Left ventricle myocardium superior (tissue), 1 donor: ENCODE measurements around the gene KRT38. TPM values are rescaled to one million over a fixed set of nuclear protein-coding genes. Genes with fewer than 3 reads are reported as not detected.

ENCODE experiments used
- ATAC-seq: fragments of 200-7000 bp; cut with Tn5 transposase; one replicate; pipeline ENCODE4 v1.9.1; 2020; ENCODE audit warnings: mild to moderate bottlenecking, moderate library complexity
- DNase-seq: peaks from one replicate; pipeline ENCODE4 v3.0.0-alpha.2; 2020
- intact Hi-C: fragments of 100-400 bp; cut with micrococcal nuclease; formaldehyde crosslinking; loops from one replicate; pipeline ENCODE4 v1.11.0; 2022
- long read RNA-seq: library from polyadenylated mRNA; unstranded; transcript quantifications from one replicate; pipeline ENCODE4 v2.0.0, GENCODE V29; 2021
- total RNA-seq: library from RNA; stranded (reverse); fragmentation: NEBNext Ultra II Directional; extraction: Animal tissue kit (Norgen Biotek cat#: 25700); gene quantifications from one replicate; pipeline ENCODE4 v1.2.1, GENCODE V29; 2021
- donor health status: DM: no; HTN: yes; CAD: no; lungs with severe emphysema.

The KRT38 gene
- not detected for total RNA-seq
- long read RNA-seq = 0 reads

DNA sequence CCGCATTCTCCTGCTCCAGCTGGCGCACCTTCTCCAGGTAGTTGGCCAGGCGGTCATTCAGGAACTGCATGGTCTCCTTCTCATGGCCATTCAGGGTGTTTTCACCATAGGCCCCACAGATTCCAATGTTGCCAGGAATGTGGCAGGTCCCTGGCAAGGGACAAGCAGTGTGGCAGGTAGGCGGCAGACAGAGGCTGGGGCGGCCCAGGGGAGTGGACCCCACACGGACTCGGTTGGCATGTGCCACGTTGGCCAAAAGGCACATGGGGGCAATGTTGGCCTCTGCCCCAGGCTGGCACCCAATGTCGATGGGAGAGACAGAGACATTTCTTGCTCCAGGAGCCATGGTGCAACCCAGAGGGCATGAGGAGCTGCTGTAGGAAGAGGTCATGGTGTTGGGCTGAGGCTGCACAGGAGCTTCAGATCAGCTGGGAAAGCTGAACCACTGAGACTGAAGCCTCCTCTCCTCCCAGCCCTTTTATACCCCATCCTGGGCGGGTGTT is at the start of gene KRT38:
TSS of gene KRT38 (minus strand) at position 453 of the 503 bp plus-strand sequence. CDS start at position 391, 62 bp downstream.
- no peak for DNase-seq
- no peak for ATAC-seq
- intact Hi-C loops = no loop called here

DNA sequence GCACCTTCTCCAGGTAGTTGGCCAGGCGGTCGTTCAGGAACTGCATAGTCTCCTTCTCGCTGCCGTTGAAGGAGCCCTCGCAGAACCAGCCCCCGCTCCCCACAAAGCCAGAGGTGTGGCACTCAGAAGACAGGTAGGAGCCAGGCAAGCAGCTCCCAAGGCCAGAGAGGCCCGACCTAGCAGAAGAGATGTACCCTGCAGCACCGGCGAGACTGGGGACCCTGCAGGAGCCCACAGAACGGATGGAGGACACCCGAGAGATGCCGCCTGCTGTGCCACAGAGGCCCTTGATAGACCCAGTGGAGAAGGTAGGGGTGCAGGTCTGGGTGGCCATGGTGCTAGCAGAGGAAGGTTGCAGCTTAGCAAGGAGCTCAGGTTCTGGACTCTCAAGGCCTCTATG is 48.7 kb upstream of the KRT38 start, which contains the start of gene KRT36:
TSS of gene KRT36 (minus strand) at position 380 of the 400 bp plus-strand sequence. CDS start at position 334, 46 bp downstream.
- ATAC-seq (no peak), DNase-seq (no peak)
- intact Hi-C loops = no loop called here

DNA sequence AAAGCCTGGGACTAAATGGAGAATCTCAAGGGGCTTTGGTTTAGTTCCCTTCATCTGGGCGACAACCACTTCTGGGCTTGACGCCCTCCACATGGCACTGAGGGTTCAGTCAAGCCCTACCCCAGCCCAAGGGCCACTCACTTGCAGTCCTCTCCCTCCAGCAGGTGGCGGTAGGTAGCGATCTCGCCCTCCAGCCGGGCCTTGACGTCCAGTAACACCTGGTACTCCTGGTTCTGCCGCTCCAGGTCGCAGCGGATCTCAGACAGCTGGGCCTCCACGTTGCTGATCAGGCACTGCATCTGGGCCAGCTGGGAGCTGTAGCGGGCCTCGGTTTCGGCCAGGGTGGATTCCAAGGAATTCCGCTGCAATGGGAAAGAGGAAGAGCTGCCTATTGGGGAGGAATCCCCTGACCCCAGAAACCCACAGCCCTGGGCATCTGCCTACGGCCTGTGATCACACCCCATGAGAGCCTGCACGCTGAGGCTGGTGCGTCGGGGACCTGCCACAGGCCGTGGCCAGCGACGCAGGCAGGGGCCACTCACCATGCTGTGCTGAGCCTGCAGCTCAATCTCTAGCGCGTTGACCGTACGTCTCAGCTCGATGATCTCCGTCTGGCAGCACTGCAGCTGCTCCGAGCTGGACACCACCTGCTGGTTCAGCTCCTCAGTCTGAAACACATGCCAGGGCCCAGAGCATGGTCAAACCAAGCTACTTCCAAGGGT is 46.2 kb upstream of the KRT38 start:
- ATAC-seq (no peak), DNase-seq (no peak)
- intact Hi-C loops = no loop called here

- intact Hi-C loops = no loop called here
These were observed 45.5 kb upstream of the KRT38 start for GRCh38 chr17:41486316-41486715.

GRCh38 chr17:41484920-41485904 is 44.4 kb upstream of the KRT38 start:
- ATAC-seq (peak; percentile 86), DNase-seq (no peak)
- intact Hi-C loops = no loop called here

More at GRCh38 chr17:41486316-41486715, 45.5 kb upstream of the KRT38 start:
- no peak for DNase-seq
- no peak for ATAC-seq

DNA sequence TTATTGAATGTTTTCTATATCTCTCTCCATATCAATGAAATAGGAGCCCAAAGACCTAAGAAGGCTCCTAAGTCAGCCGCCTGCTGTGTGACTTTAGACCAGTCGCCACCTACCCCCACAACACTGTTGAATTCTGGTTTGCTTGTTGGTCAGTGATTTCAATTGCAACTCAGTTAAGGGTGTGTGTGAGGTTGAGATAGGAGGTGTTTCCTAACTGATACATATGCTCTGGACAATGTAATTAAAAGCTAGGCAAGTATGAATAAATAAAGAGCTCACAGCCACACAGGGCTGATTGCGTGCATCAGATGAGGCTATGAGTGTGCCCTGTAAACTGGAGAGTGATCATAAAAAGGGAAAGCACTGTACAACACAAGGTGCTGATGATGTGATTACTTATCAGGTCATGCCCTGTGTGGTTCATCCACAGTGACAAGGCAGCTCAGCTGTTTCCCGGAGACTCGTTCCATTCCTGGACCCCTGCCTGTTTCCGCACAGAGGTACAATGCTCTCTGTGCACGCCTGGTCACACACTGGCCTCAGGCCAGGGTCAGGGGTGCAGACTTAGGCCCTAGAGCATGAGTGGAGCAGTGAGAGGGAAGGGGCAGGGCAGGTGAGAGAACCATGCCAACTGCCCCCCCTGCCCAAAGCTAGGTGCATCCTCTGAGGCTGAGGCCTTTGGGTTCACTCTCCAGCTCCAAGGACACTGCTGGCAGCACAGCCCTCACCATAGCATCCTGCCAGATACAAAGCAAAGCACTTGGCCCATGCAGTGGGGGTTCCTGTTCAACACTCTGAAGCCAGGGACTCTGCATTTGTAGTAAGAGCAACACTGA is 43.4 kb upstream of the KRT38 start:
- DNase-seq (no peak), ATAC-seq (peak; percentile 42)
- intact Hi-C loops = no loop called here

- DNase-seq (no peak), ATAC-seq (no peak)
- intact Hi-C loops = no loop called here
These were observed 42.7 kb upstream of the KRT38 start for GRCh38 chr17:41483531-41483930.

GRCh38 chr17:41481036-41481435 is 40.3 kb upstream of the KRT38 start, which contains the start of gene KRT35:
TSS of gene KRT35 (minus strand) at chr17:41481151. CDS start at chr17:41481097, 54 bp downstream.
- DNase-seq (no peak), ATAC-seq (no peak)
- intact Hi-C loops = no loop called here

DNA sequence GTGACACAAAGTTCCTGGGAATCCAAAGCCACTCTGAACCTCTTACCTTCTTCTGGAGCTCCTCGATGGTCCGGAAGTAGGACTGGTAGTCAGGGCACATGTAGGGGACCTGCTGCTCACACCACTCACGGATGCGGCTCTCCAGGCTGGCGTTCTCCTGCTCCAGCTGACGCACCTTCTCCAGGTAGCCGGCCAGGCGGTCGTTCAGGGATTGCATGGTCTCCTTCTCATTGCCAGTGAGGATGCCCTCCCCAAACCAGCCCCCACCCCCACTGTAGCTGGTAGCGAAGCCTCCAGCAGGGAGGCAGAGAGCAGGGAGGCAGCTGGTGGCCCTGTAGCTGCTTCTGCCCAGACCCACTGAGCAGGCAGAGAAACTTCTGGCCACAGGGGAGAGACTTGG is 39.8 kb upstream of the KRT38 start:
- intact Hi-C loops = no loop called here
- ATAC-seq (no peak), DNase-seq (no peak)

- no peak for DNase-seq
- no peak for ATAC-seq
- intact Hi-C loops = no loop called here
These were observed 39.4 kb upstream of the KRT38 start for GRCh38 chr17:41480136-41480535.

- ATAC-seq (no peak), DNase-seq (no peak)
- intact Hi-C loops = no loop called here
These were observed 37.5 kb upstream of the KRT38 start for GRCh38 chr17:41478237-41478636.

DNA sequence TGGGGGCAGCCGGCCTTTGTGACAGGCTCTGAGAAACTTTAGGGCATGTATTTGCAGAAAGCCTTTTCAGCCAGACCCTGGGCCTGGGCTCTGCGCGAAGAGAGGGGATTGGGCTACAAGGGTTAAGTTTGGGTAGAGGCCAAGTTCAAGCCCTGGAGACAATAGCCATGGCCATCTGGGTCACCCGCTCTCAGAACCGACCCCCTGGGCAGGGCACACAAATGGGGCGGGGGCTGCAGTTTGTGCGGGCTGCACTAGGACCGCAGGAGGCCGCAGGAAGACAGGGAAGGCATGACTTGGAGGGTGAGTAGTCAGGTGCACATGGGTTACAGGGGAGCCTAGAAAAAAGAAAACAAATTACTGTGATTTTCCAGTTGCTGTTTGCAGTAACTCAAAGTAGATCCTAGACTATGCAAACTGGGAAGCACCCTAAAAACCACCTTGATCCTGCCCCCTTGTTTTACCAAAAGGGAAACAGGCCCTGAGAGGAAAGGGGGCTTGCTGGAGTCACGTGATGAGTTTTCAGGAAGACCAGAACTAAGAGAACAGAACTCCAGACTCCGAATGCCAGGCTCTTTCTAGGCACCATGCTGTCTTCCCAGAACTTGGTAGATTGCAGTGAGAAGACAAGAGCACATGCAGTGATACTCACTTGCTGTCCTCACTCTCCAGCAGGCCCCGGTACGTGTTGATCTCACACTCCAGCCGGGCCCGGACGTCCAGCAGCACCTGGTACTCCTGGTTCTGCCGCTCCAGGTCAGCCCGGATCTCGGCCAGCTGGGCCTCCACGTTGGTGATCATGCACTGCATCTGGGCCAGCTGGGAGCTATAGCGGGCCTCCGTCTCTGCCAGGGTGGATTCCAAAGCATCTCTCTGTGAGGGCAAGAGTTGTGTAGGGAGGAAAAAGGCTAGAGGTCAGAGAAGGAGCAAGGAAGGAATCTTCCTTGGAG is 36.4 kb upstream of the KRT38 start:
- intact Hi-C loops = no loop called here
- no peak for DNase-seq
- ATAC-seq = no peak

GRCh38 chr17:41475421-41475820 is 34.6 kb upstream of the KRT38 start:
- ATAC-seq = peak; percentile 12
- DNase-seq = no peak
- intact Hi-C loops = no loop called here

DNA sequence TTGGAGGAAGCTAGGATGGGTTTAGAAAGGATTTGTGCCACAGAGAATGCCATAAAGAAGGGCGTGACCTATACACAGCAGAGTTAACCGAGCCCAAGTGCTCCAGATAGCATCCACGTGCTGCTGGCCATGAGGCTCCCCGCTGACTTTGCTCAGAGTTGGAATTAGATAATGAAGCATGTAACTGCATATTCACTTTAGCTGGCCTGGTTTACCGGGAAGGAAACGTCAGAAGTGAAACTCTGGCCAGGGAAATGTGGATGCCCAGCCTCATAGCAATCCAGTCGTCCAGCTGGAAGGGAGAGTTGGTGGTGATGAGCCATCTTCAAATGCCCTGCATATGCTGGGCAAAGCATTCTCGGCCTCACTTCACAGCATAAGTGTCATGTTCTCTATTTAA is 34.1 kb upstream of the KRT38 start:
- intact Hi-C loops = no loop called here
- ATAC-seq (peak; percentile 97), DNase-seq (no peak)

- intact Hi-C loops = no loop called here
- DNase-seq = no peak
- ATAC-seq = no peak
These were observed 27.6 kb upstream of the KRT38 start for GRCh38 chr17:41468346-41468745.

- ATAC-seq = no peak
- no peak for DNase-seq
- intact Hi-C loops = no loop called here
These were observed 26.8 kb upstream of the KRT38 start for GRCh38 chr17:41467561-41467960.

GRCh38 chr17:41466988-41467387 is 26.2 kb upstream of the KRT38 start, which contains the start of gene KRT32:
TSS of gene KRT32 (minus strand) at chr17:41467386. CDS start at chr17:41467325, 61 bp downstream.
- no peak for DNase-seq
- intact Hi-C loops = no loop called here
- ATAC-seq = no peak

GRCh38 chr17:41464682-41465081 is 23.9 kb upstream of the KRT38 start:
- ATAC-seq = peak; percentile 99
- intact Hi-C loops = no loop called here
- peak; percentile 61 for DNase-seq
